Activated CD8-positive, alpha-beta T cell treated with anti-CD3 and anti-CD28 coated beads for 36 hours (primary cell): ENCODE measurements around the gene FSTL4. TPM values are rescaled to one million over a fixed set of nuclear protein-coding genes. Genes with fewer than 3 reads are reported as not detected.

Experiments
- ATAC-seq: fragments of 200-7000 bp; cut with Tn5 transposase; one replicate; pipeline ENCODE4 v1.10.0; 2021; ENCODE audit warnings: mild to moderate bottlenecking, moderate library complexity
- CTCF ChIA-PET: fragments of 350-600 bp; sonication (Branson Sonifier 250); formaldehyde crosslinking; loops from one replicate; lab custom pipeline; 2021; ENCODE audit warnings: antibody characterized with exemption; lab: Charles Lee
- POLR2A ChIA-PET: fragments of 350-600 bp; sonication (Branson Sonifier 250); formaldehyde crosslinking; loops from one replicate; lab custom pipeline; 2021; ENCODE audit warnings: antibody characterized with exemption; lab: Charles Lee
- DNase-seq: peaks from one replicate; pipeline ENCODE4 v3.0.0-alpha.2; 2020
- H3K27ac Mint-ChIP-seq: one replicate; pipeline ENCODE4 v1.8.0; 2021; ENCODE audit warnings: mild to moderate bottlenecking, mixed read lengths
- H3K27me3 Mint-ChIP-seq: one replicate; pipeline ENCODE4 v1.8.0; 2021; ENCODE audit warnings: mixed read lengths
- H3K36me3 Mint-ChIP-seq: one replicate; pipeline ENCODE4 v1.8.0; 2021; ENCODE audit warnings: low read depth, mixed read lengths
- H3K4me1 Mint-ChIP-seq: one replicate; pipeline ENCODE4 v1.8.0; 2021; ENCODE audit warnings: low read depth, mixed read lengths
- H3K4me3 Mint-ChIP-seq: one replicate; pipeline ENCODE4 v1.8.0; 2021; ENCODE audit warnings: mild to moderate bottlenecking, moderate library complexity, mixed read lengths
- H3K9me3 Mint-ChIP-seq: one replicate; pipeline ENCODE4 v1.8.0; 2021; ENCODE audit warnings: mixed read lengths
- CTCF ChIP-seq: fragments of 200-600 bp; IDR thresholded peaks from one replicate; pipeline ENCODE4 v1.8.0; 2022; ENCODE audit warnings: antibody characterized with exemption, mild to moderate bottlenecking
- intact Hi-C: fragments of 100-400 bp; cut with micrococcal nuclease; formaldehyde crosslinking; loops from one replicate; pipeline ENCODE4 v1.10.0; 2022
- total RNA-seq, 2 experiments: library from RNA; stranded (reverse); gene quantifications; one replicate each; pipeline ENCODE4 v1.2.3, GENCODE V29; 2021

The FSTL4 gene
- total RNA-seq, 2 experiments from 2014 or later: not detected

DNA sequence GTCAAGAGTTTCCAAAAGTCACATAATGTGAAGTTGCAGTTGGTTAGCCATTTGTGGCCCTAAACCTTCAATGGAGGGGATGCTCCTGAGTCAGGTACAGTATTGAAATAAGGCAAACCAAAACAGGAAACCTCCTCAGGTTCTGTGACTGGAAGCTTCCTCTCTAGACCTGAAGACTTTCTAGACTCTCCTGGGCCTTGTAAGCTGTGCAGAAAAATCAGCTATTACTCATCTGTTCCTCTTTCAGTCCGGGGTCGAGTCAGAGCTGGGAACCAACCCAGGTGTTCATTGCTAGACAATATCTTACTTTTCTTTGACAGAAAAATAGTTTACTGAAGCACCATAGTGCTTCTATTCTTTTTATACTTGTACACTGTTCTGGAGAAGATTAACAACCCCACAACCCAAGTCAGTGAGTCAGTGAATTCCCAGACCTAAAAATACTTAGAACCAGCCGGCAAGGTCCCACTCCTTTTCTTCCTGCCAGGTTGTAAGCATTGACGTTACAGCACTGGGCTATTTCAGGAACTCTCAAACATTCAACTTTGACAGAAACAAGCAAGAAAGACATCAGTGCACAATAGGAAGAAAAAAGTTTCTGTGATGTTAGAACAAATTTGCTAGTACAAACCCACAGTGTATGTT is 47.3 kb downstream of the FSTL4 start:
- Mint-ChIP-seq H3K4me3 (no peak overlapping the region), H3K9me3 (no peaks in the 10 kb centered on the region), H3K4me1 (no peaks in the 10 kb centered on the region), H3K36me3 (no peaks in the 10 kb centered on the region), H3K27ac (no peak overlapping the region), H3K27me3 (peaks cover 20% of the 10 kb centered on the region)
- no peak for ATAC-seq
- ChIA-PET POLR2A (no interaction called here), CTCF (no interaction called here)
- intact Hi-C loops: no loop called here
- TF ChIP-seq CTCF: no peak
- no peak for DNase-seq

GRCh38 chr5:133562554-133562953 is 49.8 kb downstream of the FSTL4 start:
- H3K27ac Mint-ChIP-seq: no peak overlapping the region
- H3K9me3 Mint-ChIP-seq: no peaks in the 10 kb centered on the region
- H3K27me3 Mint-ChIP-seq: peaks cover 18% of the 10 kb centered on the region
- DNase-seq (no peak), ATAC-seq (no peak)
- H3K4me1 Mint-ChIP-seq: no peaks in the 10 kb centered on the region
- CTCF ChIA-PET: interaction anchor here (1.2 kb wide), 1 partner anchor 9 kb away, joined by 4 read pairs; no protein-coding TSS in a partner anchor
- POLR2A ChIA-PET: no interaction called here
- no peak for TF ChIP-seq CTCF
- H3K4me3 Mint-ChIP-seq: no peak overlapping the region
- intact Hi-C loops: no loop called here
- H3K36me3 Mint-ChIP-seq: no peaks in the 10 kb centered on the region

GRCh38 chr5:133559960-133560359 is 52.4 kb downstream of the FSTL4 start:
- H3K27me3 Mint-ChIP-seq: peaks cover 15% of the 10 kb centered on the region
- POLR2A ChIA-PET: no interaction called here
- no peak overlapping the region for H3K4me3 Mint-ChIP-seq
- H3K27ac Mint-ChIP-seq: no peak overlapping the region
- H3K9me3 Mint-ChIP-seq: no peaks in the 10 kb centered on the region
- DNase-seq: no peak
- ATAC-seq: no peak
- CTCF ChIA-PET: interaction anchor here (1.4 kb wide), 1 partner anchor 9 kb away, joined by 4 read pairs; no protein-coding TSS in a partner anchor
- no peak for TF ChIP-seq CTCF
- intact Hi-C loops: no loop called here
- no peaks in the 10 kb centered on the region for H3K36me3 Mint-ChIP-seq
- H3K4me1 Mint-ChIP-seq: no peaks in the 10 kb centered on the region

GRCh38 chr5:133556551-133556950 is 55.8 kb downstream of the FSTL4 start:
- H3K27ac Mint-ChIP-seq: no peak overlapping the region
- H3K36me3 Mint-ChIP-seq: no peaks in the 10 kb centered on the region
- POLR2A ChIA-PET: no interaction called here
- TF ChIP-seq CTCF: no peak
- DNase-seq (no peak), ATAC-seq (no peak)
- H3K4me3 Mint-ChIP-seq: no peak overlapping the region
- CTCF ChIA-PET: no interaction called here
- peaks cover 23% of the 10 kb centered on the region for H3K27me3 Mint-ChIP-seq
- no peaks in the 10 kb centered on the region for H3K4me1 Mint-ChIP-seq
- H3K9me3 Mint-ChIP-seq: no peaks in the 10 kb centered on the region
- intact Hi-C loops: no loop called here

DNA sequence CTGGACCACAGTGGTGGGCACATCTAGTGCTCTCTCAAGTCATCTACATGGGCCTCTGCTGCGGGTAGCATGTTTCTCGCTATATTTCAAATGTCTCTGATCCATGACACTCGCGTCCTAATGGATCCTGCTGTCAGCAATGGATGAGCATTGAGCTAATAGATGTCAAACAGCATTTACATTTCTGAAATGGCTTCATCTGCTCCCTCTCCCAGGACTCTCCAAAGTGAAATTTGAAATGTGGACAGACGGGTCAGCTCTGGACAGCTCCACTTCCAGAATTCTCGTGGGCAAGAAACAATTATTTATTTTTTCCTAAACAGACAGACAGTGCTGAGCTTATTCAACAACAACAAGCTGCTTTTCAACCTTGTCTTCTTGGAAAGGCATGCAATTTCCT is 58.1 kb downstream of the FSTL4 start:
- Mint-ChIP-seq H3K4me3 (no peak overlapping the region), H3K4me1 (no peaks in the 10 kb centered on the region), H3K9me3 (no peaks in the 10 kb centered on the region), H3K36me3 (no peaks in the 10 kb centered on the region), H3K27me3 (peaks cover 23% of the 10 kb centered on the region), H3K27ac (no peak overlapping the region)
- intact Hi-C loops: loop anchor here (5.0 kb wide), 1 partner anchor 313 kb away; no protein-coding TSS in a partner anchor
- TF ChIP-seq CTCF: no peak
- DNase-seq (no peak), ATAC-seq (no peak)
- POLR2A ChIA-PET: no interaction called here
- CTCF ChIA-PET: no interaction called here
